MM.1S (cell line): Measurements from ENCODE around the gene GTF3C5.

Source experiments
- DNase-seq: peaks from one replicate; pipeline ENCODE4 v3.0.0-alpha.2; 2015
- H2AFZ ChIP-seq: fragments of 300-600 bp; sonication (generic); 2 replicates; pipeline ENCODE4 v1.6.0; 2016; ENCODE audit warnings: antibody characterized with exemption, low read length
- H3F3A ChIP-seq: fragments of 300-600 bp; sonication (generic); 2 replicates; pipeline ENCODE4 v1.6.1; 2016; ENCODE audit warnings: mild to moderate bottlenecking, antibody characterized with exemption, low read length, moderate library complexity, mixed read lengths; ENCODE audit not compliant: insufficient read depth
- H3K27ac ChIP-seq: fragments of 300-600 bp; sonication (generic); 2 replicates; pipeline ENCODE4 v1.5.1; 2016; ENCODE audit warnings: mild to moderate bottlenecking, low read length
- H3K27me3 ChIP-seq: fragments of 300-600 bp; sonication (generic); replicated peaks from 2 replicates; pipeline ENCODE4 v1.6.0; 2016; ENCODE audit warnings: low read length; ENCODE audit not compliant: insufficient read depth
- H3K36me3 ChIP-seq: fragments of 300-600 bp; sonication (generic); replicated peaks from 2 replicates; pipeline ENCODE4 v1.6.1; 2016; ENCODE audit warnings: mild to moderate bottlenecking, low read length, mixed read lengths; ENCODE audit not compliant: insufficient read depth
- H3K4me1 ChIP-seq: fragments of 300-600 bp; sonication (generic); 2 replicates; pipeline ENCODE4 v1.6.1; 2016; ENCODE audit warnings: low read length, mixed read lengths
- H3K4me2 ChIP-seq: fragments of 300-600 bp; sonication (generic); 2 replicates; pipeline ENCODE4 v1.6.0; 2016; ENCODE audit warnings: low read depth, low read length
- H3K4me3 ChIP-seq: fragments of 300-600 bp; sonication (generic); 2 replicates; pipeline ENCODE4 v1.5.1; 2016; ENCODE audit warnings: low read length, mixed read lengths
- H3K79me2 ChIP-seq: fragments of 300-600 bp; sonication (generic); 2 replicates; pipeline ENCODE4 v1.6.1; 2016; ENCODE audit warnings: mixed run types, low read length, mixed read lengths
- H3K9ac ChIP-seq: fragments of 300-600 bp; sonication (generic); 2 replicates; pipeline ENCODE4 v1.6.1; 2016; ENCODE audit warnings: low read length, mixed read lengths
- H3K9me2 ChIP-seq: fragments of 300-600 bp; sonication (generic); replicated peaks from 2 replicates; pipeline ENCODE4 v1.6.1; 2016; ENCODE audit warnings: mild to moderate bottlenecking, low read length, mixed read lengths; ENCODE audit not compliant: insufficient read depth
- H3K9me3 ChIP-seq: fragments of 300-600 bp; sonication (generic); replicated peaks from 2 replicates; pipeline ENCODE4 v1.6.1; 2016; ENCODE audit warnings: mild to moderate bottlenecking, low read length, mixed read lengths; ENCODE audit not compliant: insufficient read depth
- H4K20me1 ChIP-seq: fragments of 300-600 bp; sonication (generic); 2 replicates; pipeline ENCODE4 v1.6.1; 2016; ENCODE audit warnings: mild to moderate bottlenecking, low read length, moderate library complexity, mixed read lengths; ENCODE audit not compliant: insufficient read depth
- CTCF ChIP-seq: fragments of 300-600 bp; sonication (generic); IDR thresholded peaks from 2 replicates; pipeline ENCODE4 v1.5.1; 2016; ENCODE audit warnings: antibody characterized with exemption, low read length, mixed read lengths
- EZH2 ChIP-seq: fragments of 300-600 bp; sonication (generic); optimal IDR thresholded peaks from 2 replicates; pipeline ENCODE3; 2017; ENCODE audit warnings: low read depth, mild to moderate bottlenecking, antibody characterized with exemption, low read length, mixed read lengths
- EZH2phosphoT487 ChIP-seq: fragments of 300-600 bp; sonication (generic); IDR thresholded peaks from 2 replicates; pipeline ENCODE4 v1.6.1; 2018; ENCODE audit warnings: antibody characterized with exemption, low read length

GTF3C5 gene

DNA sequence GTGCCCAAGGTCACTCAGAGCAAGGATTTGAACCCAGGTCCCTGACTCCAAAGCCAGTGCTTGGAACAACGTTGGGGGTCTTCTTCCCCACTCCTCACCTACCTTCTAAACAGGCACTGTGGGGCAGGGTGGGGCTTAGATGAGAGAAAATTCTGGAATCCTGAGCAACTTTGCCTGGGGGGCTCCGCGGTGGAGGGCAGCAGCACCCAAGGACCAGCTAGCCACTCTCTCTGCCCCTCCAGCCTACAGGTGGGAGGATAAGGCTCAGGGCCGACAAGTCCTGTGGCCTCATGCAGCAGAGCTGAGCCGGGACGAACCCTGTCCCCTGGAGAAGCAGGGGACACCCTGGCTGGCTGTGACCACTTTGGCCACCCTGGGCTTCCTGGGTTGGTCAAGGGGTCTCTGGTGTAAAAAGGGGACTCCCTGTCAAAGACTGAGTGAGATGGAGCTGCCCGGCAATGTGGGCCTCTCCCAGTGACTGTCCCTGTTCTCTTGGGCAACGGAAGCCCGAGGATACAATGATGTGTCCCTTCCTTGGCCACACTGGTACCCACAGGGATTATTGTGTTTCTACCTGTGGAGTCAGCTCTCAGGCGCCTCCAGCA lies 57.5 kb downstream of the GTF3C5 start:
- Histone ChIP-seq H3F3A (no peaks in the 10 kb centered on the region), H3K79me2 (no peaks in the 10 kb centered on the region), H3K4me3 (no peak overlapping the region), H3K27ac (no peak overlapping the region), H3K9ac (no peak overlapping the region), H3K9me3 (no peaks in the 10 kb centered on the region), H3K27me3 (peaks cover 9% of the 10 kb centered on the region; the same call in 1 of the 2 replicates), H3K9me2 (no peaks in the 10 kb centered on the region), H3K4me1 (no peaks in the 10 kb centered on the region), H3K4me2 (no peak overlapping the region), H4K20me1 (no peaks in the 10 kb centered on the region), H3K36me3 (no peaks in the 10 kb centered on the region), H2AFZ (no peak overlapping the region)
- no peak for TF ChIP-seq CTCF
- no peak for TF ChIP-seq EZH2phosphoT487
- no peak for TF ChIP-seq EZH2
- DNase-seq, result no peak

- DNase-seq, result no peak
- H2AFZ ChIP-seq, result no peak overlapping the region
- H3K27ac ChIP-seq, result no peak overlapping the region
- TF ChIP-seq EZH2 (no peak), EZH2phosphoT487 (no peak), CTCF (no peak)
- H3K9me3 ChIP-seq, result no peaks in the 10 kb centered on the region
- H3K9me2 ChIP-seq, result no peaks in the 10 kb centered on the region
- no peaks in the 10 kb centered on the region for H3K36me3 ChIP-seq
- no peaks in the 10 kb centered on the region for H3K4me1 ChIP-seq
- no peak overlapping the region for H3K4me2 ChIP-seq
- peaks cover 9% of the 10 kb centered on the region; the same call in 1 of the 2 replicates for H3K27me3 ChIP-seq
- H4K20me1 ChIP-seq, result no peaks in the 10 kb centered on the region
- H3K4me3 ChIP-seq, result no peak overlapping the region
- no peaks in the 10 kb centered on the region for H3F3A ChIP-seq
- H3K79me2 ChIP-seq, result no peaks in the 10 kb centered on the region
- no peak overlapping the region for H3K9ac ChIP-seq
Observed at GRCh38 chr9:133088756-133089155, 58.0 kb downstream of the GTF3C5 start.

GRCh38 chr9:133089271-133089671 lies 58.5 kb downstream of the GTF3C5 start:
- Histone ChIP-seq H3K9ac (no peak overlapping the region), H3K36me3 (no peaks in the 10 kb centered on the region), H2AFZ (no peak overlapping the region), H4K20me1 (no peaks in the 10 kb centered on the region), H3K27me3 (peaks cover 9% of the 10 kb centered on the region; the same call in 1 of the 2 replicates), H3K9me2 (no peaks in the 10 kb centered on the region), H3F3A (no peaks in the 10 kb centered on the region), H3K79me2 (no peaks in the 10 kb centered on the region), H3K4me2 (no peak overlapping the region), H3K9me3 (no peaks in the 10 kb centered on the region), H3K27ac (no peak overlapping the region), H3K4me1 (no peaks in the 10 kb centered on the region), H3K4me3 (no peak overlapping the region)
- TF ChIP-seq EZH2, result no peak
- no peak for TF ChIP-seq CTCF
- TF ChIP-seq EZH2phosphoT487, result no peak
- peak; percentile 32 for DNase-seq
